HEK293 (cell line): ENCODE measurements around the gene MED13L.

Source experiments
- CTCF ChIA-PET: fragments of 350-600 bp; formaldehyde crosslinking; extraction: SDS; loops from one replicate; lab custom pipeline; 2021; ENCODE audit warnings: antibody characterized with exemption; lab: Yijun Ruan, JAX
- POLR2A ChIA-PET: fragments of 300-600 bp; formaldehyde crosslinking; extraction: SDS; loops from one replicate; lab custom pipeline; 2020; ENCODE audit warnings: antibody characterized with exemption, inconsistent platforms; lab: Yijun Ruan, JAX
- H3K27ac ChIP-seq: fragments of 200-500 bp; sonication (Bioruptor generic); 2 replicates; pipeline ENCODE4 v1.5.1; 2014; ENCODE audit warnings: low read depth, low read length, control low read depth, inconsistent platforms; ENCODE audit errors: extremely low read depth
- H3K36me3 ChIP-seq, 2 experiments: fragments of 200-500 bp in 1 of 2; sonication (Bioruptor generic) in 1 of 2; 1 replicate in 1 of 2; 2 replicates in 1 of 2; pipeline ENCODE4 v1.5.1; 2014 to 2017; ENCODE audit warnings: inconsistent platforms in 2 of 2, low read length in 2 of 2; ENCODE audit not compliant: control insufficient read depth in 2 of 2, insufficient read depth in 1 of 2
- H3K4me1 ChIP-seq: fragments of 200-500 bp; sonication (Bioruptor generic); 2 replicates; pipeline ENCODE4 v1.5.1; 2014; ENCODE audit warnings: mild to moderate bottlenecking, low read length, inconsistent platforms; ENCODE audit not compliant: control insufficient read depth, insufficient read depth
- H3K4me3 ChIP-seq: 2 replicates; pipeline ENCODE4 v1.5.1; 2011; ENCODE audit warnings: low read depth, mild to moderate bottlenecking, control low read depth, low read length, moderate library complexity
- H3K9me3 ChIP-seq: fragments of 200-500 bp; sonication (Bioruptor generic); 2 replicates; pipeline ENCODE4 v1.5.1; 2014; ENCODE audit warnings: low read depth, low read length, inconsistent platforms; ENCODE audit not compliant: control insufficient read depth, insufficient read depth
- BCL11A ChIP-seq: fragments of 450-650 bp; formaldehyde crosslinking; IDR thresholded peaks from 2 replicates; pipeline ENCODE4 v1.5.1; 2016; ENCODE audit warnings: low read depth, missing biosample characterization, missing genetic modification characterization
- ELK4 ChIP-seq: IDR thresholded peaks from 2 replicates; pipeline ENCODE4 v1.6.1; 2011; ENCODE audit warnings: mild to moderate bottlenecking, low read depth, low read length, borderline replicate concordance
- GFI1B ChIP-seq: fragments of 450-650 bp; formaldehyde crosslinking; IDR thresholded peaks from 2 replicates; pipeline ENCODE4 v1.5.1; 2016; ENCODE audit warnings: missing biosample characterization, missing genetic modification characterization
- ZNF148 ChIP-seq: fragments of 450-650 bp; formaldehyde crosslinking; IDR thresholded peaks from 2 replicates; pipeline ENCODE4 v1.5.0; 2017; ENCODE audit warnings: missing biosample characterization, missing genetic modification characterization, borderline replicate concordance
- ZNF175 ChIP-seq: fragments of 450-650 bp; formaldehyde crosslinking; IDR thresholded peaks from 2 replicates; pipeline ENCODE4 v1.5.1; 2016; ENCODE audit warnings: missing biosample characterization, missing genetic modification characterization
- ZNF394 ChIP-seq: fragments of 450-650 bp; formaldehyde crosslinking; IDR thresholded peaks from 2 replicates; pipeline ENCODE4 v1.5.1; 2016; ENCODE audit warnings: missing biosample characterization, missing genetic modification characterization, mild to moderate bottlenecking, moderate library complexity, borderline replicate concordance
- ZNF530 ChIP-seq: fragments of 450-650 bp; formaldehyde crosslinking; IDR thresholded peaks from 2 replicates; pipeline ENCODE4 v1.5.1; 2016; ENCODE audit warnings: low read depth, missing biosample characterization, missing genetic modification characterization
- ZNF600 ChIP-seq: fragments of 450-650 bp; formaldehyde crosslinking; IDR thresholded peaks from 2 replicates; pipeline ENCODE4 v1.5.1; 2016; ENCODE audit warnings: missing biosample characterization, missing genetic modification characterization
- ZNF677 ChIP-seq: fragments of 450-650 bp; IDR thresholded peaks from 2 replicates; pipeline ENCODE4 v1.5.0; 2018; ENCODE audit warnings: missing biosample characterization, mild to moderate bottlenecking, missing genetic modification characterization, moderate library complexity
- ZNF707 ChIP-seq: fragments of 450-650 bp; formaldehyde crosslinking; IDR thresholded peaks from 2 replicates; pipeline ENCODE4 v1.5.1; 2016; ENCODE audit warnings: missing biosample characterization, missing genetic modification characterization
- ZNF792 ChIP-seq: fragments of 450-650 bp; formaldehyde crosslinking; IDR thresholded peaks from 2 replicates; pipeline ENCODE4 v1.5.1; 2016; ENCODE audit warnings: missing biosample characterization, missing genetic modification characterization
- TF ChIP-seq, protein P1 (sequence below): fragments of 450-650 bp; formaldehyde crosslinking; IDR thresholded peaks from 2 replicates; pipeline ENCODE4 v1.5.1; 2016; ENCODE audit warnings: missing biosample characterization, missing genetic modification characterization
- TF ChIP-seq, protein P2 (sequence below): fragments of 450-650 bp; formaldehyde crosslinking; conservative IDR thresholded peaks from 2 replicates; pipeline ENCODE4 v1.5.1; 2016; ENCODE audit warnings: low read depth, missing biosample characterization, missing genetic modification characterization

MED13L gene

DNA sequence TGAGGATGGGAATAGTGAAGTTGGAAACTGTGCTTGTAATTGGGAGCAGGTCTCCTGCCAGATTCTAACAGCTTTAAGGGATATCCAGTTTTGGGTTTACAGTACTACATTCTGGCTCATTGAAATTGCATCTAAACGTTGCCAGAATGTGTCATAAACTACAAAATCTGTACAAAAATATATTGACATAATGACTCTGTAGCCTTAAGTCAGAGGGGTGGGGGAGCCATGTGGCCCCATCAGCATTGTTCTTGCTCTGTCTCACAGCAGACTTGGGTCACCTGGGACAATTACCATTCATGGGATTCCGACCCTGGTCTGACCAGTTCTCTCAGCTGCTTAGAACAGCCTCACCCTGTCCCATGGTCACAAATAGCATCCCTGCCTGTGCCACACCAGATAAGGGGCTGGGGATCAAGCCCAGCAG is 43.3 kb upstream of the MED13L start:
- H3K4me3 ChIP-seq = no peak overlapping the region
- H3K27ac ChIP-seq = no peak overlapping the region
- CTCF ChIA-PET = no interaction called here
- no peak for TF ChIP-seq ZNF394 (tag by site-specific recombination)
- no peak for TF ChIP-seq ZNF792 (tag by site-specific recombination)
- no peak for TF ChIP-seq ZNF677 (tag by site-specific recombination)
- TF ChIP-seq BCL11A (tag by site-specific recombination) = no peak
- TF ChIP-seq, protein P1, sequence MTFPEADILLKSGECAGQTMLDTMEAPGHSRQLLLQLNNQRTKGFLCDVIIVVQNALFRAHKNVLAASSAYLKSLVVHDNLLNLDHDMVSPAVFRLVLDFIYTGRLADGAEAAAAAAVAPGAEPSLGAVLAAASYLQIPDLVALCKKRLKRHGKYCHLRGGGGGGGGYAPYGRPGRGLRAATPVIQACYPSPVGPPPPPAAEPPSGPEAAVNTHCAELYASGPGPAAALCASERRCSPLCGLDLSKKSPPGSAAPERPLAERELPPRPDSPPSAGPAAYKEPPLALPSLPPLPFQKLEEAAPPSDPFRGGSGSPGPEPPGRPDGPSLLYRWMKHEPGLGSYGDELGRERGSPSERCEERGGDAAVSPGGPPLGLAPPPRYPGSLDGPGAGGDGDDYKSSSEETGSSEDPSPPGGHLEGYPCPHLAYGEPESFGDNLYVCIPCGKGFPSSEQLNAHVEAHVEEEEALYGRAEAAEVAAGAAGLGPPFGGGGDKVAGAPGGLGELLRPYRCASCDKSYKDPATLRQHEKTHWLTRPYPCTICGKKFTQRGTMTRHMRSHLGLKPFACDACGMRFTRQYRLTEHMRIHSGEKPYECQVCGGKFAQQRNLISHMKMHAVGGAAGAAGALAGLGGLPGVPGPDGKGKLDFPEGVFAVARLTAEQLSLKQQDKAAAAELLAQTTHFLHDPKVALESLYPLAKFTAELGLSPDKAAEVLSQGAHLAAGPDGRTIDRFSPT (tag by site-specific recombination) = no peak
- no peak for TF ChIP-seq ELK4
- no peak for TF ChIP-seq ZNF530 (tag by site-specific recombination)
- TF ChIP-seq, all 188 proteins: peak for 0
- Histone ChIP-seq H3K4me1 (no peaks in the 10 kb centered on the region), H3K9me3 (no peaks in the 10 kb centered on the region), H3K36me3 (no peaks in the 10 kb centered on the region)
- POLR2A ChIA-PET = no interaction called here

GRCh38 chr12:116319898-116320621 is 42.6 kb upstream of the MED13L start:
- no peaks in the 10 kb centered on the region for H3K4me1 ChIP-seq
- no peaks in the 10 kb centered on the region for H3K36me3 ChIP-seq
- CTCF ChIA-PET = interaction anchor here (0.7 kb wide), 1 partner anchor 636 kb away, joined by 3 read pairs; no protein-coding TSS in a partner anchor
- H3K9me3 ChIP-seq = no peaks in the 10 kb centered on the region
- TF ChIP-seq ZNF175 (tag by site-specific recombination) (no peak), ZNF148 (tag by site-specific recombination) (no peak), GFI1B (tag by site-specific recombination) (no peak), ZNF707 (tag by site-specific recombination) (no peak), ZNF600 (tag by site-specific recombination) (no peak), BCL11A (tag by site-specific recombination) (no peak)
- TF ChIP-seq, protein P2, sequence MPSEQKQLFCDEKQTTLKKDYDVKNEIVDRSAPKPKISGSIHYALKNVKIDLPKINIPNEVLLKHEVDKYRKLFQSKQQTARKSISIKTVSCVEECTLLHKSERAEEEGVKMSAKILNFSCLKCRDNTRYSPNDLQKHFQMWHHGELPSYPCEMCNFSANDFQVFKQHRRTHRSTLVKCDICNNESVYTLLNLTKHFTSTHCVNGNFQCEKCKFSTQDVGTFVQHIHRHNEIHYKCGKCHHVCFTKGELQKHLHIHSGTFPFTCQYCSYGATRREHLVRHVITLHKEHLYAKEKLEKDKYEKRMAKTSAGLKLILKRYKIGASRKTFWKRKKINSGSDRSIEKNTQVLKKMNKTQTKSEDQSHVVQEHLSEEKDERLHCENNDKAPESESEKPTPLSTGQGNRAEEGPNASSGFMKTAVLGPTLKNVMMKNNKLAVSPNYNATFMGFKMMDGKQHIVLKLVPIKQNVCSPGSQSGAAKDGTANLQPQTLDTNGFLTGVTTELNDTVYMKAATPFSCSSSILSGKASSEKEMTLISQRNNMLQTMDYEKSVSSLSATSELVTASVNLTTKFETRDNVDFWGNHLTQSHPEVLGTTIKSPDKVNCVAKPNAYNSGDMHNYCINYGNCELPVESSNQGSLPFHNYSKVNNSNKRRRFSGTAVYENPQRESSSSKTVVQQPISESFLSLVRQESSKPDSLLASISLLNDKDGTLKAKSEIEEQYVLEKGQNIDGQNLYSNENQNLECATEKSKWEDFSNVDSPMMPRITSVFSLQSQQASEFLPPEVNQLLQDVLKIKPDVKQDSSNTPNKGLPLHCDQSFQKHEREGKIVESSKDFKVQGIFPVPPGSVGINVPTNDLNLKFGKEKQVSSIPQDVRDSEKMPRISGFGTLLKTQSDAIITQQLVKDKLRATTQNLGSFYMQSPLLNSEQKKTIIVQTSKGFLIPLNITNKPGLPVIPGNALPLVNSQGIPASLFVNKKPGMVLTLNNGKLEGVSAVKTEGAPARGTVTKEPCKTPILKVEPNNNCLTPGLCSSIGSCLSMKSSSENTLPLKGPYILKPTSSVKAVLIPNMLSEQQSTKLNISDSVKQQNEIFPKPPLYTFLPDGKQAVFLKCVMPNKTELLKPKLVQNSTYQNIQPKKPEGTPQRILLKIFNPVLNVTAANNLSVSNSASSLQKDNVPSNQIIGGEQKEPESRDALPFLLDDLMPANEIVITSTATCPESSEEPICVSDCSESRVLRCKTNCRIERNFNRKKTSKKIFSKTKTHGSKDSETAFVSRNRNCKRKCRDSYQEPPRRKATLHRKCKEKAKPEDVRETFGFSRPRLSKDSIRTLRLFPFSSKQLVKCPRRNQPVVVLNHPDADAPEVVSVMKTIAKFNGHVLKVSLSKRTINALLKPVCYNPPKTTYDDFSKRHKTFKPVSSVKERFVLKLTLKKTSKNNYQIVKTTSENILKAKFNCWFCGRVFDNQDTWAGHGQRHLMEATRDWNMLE = no peak
- POLR2A ChIA-PET = no interaction called here
- no peak overlapping the region for H3K4me3 ChIP-seq
- H3K27ac ChIP-seq = no peak overlapping the region
